ENCODE data around the gene SOX12.

- TF ChIP-seq CTCF (IDR thresholded peaks at IDR 0.05; ENCODE audit: insufficient read depth, low read length, poor library complexity, severe bottlenecking) (peak; percentile 76), EZH2phosphoT487 (conservative IDR thresholded peaks at IDR 0.05; ENCODE audit: low read length) (no peak)
Measured at GRCh38 chr20:330233-331149, 5.1 kb downstream of the SOX12 start.
